Stimulated activated CD8-positive, alpha-beta memory T cell treated with anti-CD3 and anti-CD28 coated beads, Interleukin-12 subunit alpha, Interleukin-12 subunit beta, amount 100 ng/mL, for 24 hours (primary cell): ENCODE results near the gene INPP5A.

Experiments used
- DNase-seq: peaks from one replicate; pipeline ENCODE4 v3.0.0-alpha.2; 2020; ENCODE audit errors: extremely low read depth

Gene INPP5A

GRCh38 chr10:132517951-132518521 is 19.6 kb upstream of the INPP5A start:
- no peak for DNase-seq

- no peak for DNase-seq
These were observed 18.8 kb upstream of the INPP5A start for GRCh38 chr10:132518572-132519381.

GRCh38 chr10:132519382-132520176 is 18.0 kb upstream of the INPP5A start:
- no peak for DNase-seq

- no peak for DNase-seq
These were observed 17.3 kb upstream of the INPP5A start for GRCh38 chr10:132520177-132520811.

GRCh38 chr10:132521041-132521465 is 16.5 kb upstream of the INPP5A start:
- DNase-seq: no peak

GRCh38 chr10:132521466-132522102 is 16.0 kb upstream of the INPP5A start:
- no peak for DNase-seq

- no peak for DNase-seq
These were observed 14.8 kb upstream of the INPP5A start for GRCh38 chr10:132522521-132523411.

GRCh38 chr10:132523561-132524442 is 13.8 kb upstream of the INPP5A start:
- DNase-seq: no peak

GRCh38 chr10:132524443-132525285 is 12.9 kb upstream of the INPP5A start:
- DNase-seq: no peak

GRCh38 chr10:132526676-132527075 is 10.9 kb upstream of the INPP5A start:
- no peak for DNase-seq

GRCh38 chr10:132527339-132528063 is 10.1 kb upstream of the INPP5A start:
- DNase-seq: no peak

GRCh38 chr10:132528064-132528691 is 9.4 kb upstream of the INPP5A start:
- no peak for DNase-seq

GRCh38 chr10:132532179-132532578 is 5.4 kb upstream of the INPP5A start:
- no peak for DNase-seq

- no peak for DNase-seq
These were observed 4.6 kb upstream of the INPP5A start for GRCh38 chr10:132532749-132533560.

- no peak for DNase-seq
These were observed 3.9 kb upstream of the INPP5A start for GRCh38 chr10:132533571-132534260.
